Esophagus squamous epithelium (tissue), 4 donors: ENCODE results near the gene C16orf54.
"Not testable (repeated sequence)": the region's sequence is repeated elsewhere in the genome, so short reads cannot be mapped to it uniquely, and the experiment has no call there.

Experiments
- POLR2A ChIP-seq, 4 donors: fragments of 450-650 bp; IDR thresholded peaks; one replicate each; pipeline ENCODE4 v1.6.1; 2017; ENCODE audit warnings: antibody characterized with exemption in 4 of 4, mild to moderate bottlenecking in 4 of 4, moderate library complexity in 3 of 4
- TF ChIP-seq, protein P1 (sequence below), 6 experiments: fragments of 450-650 bp in 4 of 6; fragments of 200-600 bp in 2 of 6; sonication (generic) in 2 of 6; IDR thresholded peaks; one replicate each; pipeline ENCODE4 v1.5.1; 2016 to 2019; ENCODE audit warnings: antibody characterized with exemption in 6 of 6, mild to moderate bottlenecking in 4 of 6, moderate library complexity in 4 of 6

DNA sequence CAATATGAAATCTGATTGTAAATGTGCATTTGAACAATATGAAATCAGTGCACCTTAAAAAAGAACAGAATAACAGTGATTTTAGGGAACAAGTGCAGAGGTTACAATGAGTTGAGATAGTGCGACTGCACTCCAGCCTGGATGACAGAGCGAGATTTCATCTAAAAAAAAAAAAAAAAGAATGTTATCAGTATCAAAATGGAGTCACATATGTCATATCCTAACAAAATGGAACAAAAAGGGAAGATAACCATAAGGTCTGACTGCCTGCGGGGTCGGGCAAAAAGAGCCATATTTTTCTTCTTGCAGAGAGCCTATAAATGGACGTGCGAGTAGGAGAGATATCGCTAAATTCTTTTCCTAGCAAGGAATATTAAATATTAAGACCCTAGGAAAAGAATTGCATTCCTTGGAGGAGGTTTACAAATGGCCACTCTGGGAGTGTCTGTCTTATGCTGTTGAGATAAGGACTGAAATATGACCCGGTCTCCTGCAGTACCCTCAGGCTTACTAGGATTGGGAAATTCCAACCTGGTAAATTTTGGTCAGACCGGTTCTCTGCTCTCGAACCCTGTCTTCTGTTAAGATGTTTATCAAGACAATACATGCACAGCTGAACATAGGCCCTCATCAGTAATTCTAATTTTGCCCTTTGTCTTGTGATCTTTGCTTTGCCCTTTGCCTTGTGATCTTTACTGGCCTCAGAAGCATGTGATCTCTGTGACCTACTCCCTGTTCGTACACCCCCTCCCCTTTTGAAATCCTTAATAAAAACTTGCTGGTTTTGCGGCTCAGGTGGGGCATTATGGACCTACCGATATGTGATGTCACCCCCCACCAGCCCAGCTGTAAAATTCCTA lies 37.5 kb upstream of the C16orf54 start:
- TF ChIP-seq, protein P1, sequence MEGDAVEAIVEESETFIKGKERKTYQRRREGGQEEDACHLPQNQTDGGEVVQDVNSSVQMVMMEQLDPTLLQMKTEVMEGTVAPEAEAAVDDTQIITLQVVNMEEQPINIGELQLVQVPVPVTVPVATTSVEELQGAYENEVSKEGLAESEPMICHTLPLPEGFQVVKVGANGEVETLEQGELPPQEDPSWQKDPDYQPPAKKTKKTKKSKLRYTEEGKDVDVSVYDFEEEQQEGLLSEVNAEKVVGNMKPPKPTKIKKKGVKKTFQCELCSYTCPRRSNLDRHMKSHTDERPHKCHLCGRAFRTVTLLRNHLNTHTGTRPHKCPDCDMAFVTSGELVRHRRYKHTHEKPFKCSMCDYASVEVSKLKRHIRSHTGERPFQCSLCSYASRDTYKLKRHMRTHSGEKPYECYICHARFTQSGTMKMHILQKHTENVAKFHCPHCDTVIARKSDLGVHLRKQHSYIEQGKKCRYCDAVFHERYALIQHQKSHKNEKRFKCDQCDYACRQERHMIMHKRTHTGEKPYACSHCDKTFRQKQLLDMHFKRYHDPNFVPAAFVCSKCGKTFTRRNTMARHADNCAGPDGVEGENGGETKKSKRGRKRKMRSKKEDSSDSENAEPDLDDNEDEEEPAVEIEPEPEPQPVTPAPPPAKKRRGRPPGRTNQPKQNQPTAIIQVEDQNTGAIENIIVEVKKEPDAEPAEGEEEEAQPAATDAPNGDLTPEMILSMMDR (IDR thresholded peaks at IDR 0.05): not testable (repeated sequence)
- not testable (repeated sequence) for TF ChIP-seq POLR2A (IDR thresholded peaks at IDR 0.05)
